ENCODE measurements around the gene RXRG. TPM values are rescaled to one million over a fixed set of nuclear protein-coding genes. Genes with fewer than 3 reads are reported as not detected.

RXRG gene
- total RNA-seq, 1 experiment from 2014 or later: not detected

DNA sequence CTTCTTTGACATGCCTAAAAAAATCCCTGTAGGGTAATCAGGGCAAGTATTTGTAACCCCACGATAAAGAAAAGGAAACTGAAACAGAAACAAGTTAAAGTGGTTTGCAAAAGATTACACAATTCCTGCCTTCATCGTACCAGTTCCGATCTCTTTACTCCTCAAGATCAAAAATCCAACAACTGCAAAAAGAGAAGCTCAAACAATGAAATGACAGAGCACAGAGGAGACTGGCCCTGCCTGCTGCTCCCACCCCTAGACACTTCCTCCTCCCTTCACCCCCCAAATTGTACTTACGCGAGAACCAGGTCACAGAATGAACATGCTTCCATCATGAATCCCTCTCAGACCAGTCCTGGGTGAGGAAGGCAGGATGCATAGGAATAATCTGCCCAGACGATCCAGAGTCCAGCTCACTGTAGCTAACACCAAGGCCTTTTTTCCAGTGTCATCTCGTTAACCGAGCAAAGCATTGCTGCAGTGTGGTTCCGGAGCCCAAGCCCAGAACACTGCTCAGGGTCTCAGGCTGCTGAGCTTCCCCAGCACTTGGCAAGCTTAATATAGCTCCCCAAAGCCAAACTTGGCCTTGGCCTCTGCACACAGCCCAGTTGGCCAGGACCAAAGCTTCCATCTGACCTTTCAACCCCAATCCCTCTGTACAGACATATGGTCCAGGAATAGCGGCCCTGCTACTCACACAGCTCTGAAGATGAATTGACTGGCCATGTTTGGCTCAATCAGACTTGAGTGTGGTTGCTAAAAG lies 20.3 kb downstream of the RXRG start:
- Histone ChIP-seq H3K23me2 (ENCODE audit: insufficient read length, low read depth, low read length, poor library complexity, severe bottlenecking) (no peaks in the 10 kb centered on the region), H4K91ac (ENCODE audit: insufficient read length, low read depth, low read length) (no peak overlapping the region), H3K27me3 (ENCODE audit: insufficient read depth, low read length) (no peaks in the 10 kb centered on the region), H3K79me2 (ENCODE audit: insufficient read depth, low read length) (no peaks in the 10 kb centered on the region), H3K9ac (ENCODE audit: extremely low read depth, insufficient read length, low read length) (no peak overlapping the region), H2BK15ac (ENCODE audit: low read depth, low read length) (no peak overlapping the region), H3K4me2 (ENCODE audit: insufficient read depth, insufficient read length, low read length) (no peak overlapping the region), H3T11ph (ENCODE audit: low read length) (no peak overlapping the region), H3K23ac (ENCODE audit: insufficient read length, low read depth, low read length) (no peak overlapping the region), H2AFZ (ENCODE audit: low read length) (no peak overlapping the region), H3K18ac (ENCODE audit: insufficient read length, low read depth, low read length) (no peak overlapping the region), H2BK20ac (ENCODE audit: low read depth, low read length, poor library complexity, severe bottlenecking) (no peak overlapping the region), H2BK5ac (ENCODE audit: insufficient read length, low read length) (no peak overlapping the region), H4K5ac (ENCODE audit: insufficient read length, low read depth, low read length) (no peak overlapping the region), H3K14ac (ENCODE audit: insufficient read depth, low read length) (no peak overlapping the region; the same call in 1 of the 2 replicates), H3K27ac (ENCODE audit: insufficient read length, low read depth, low read length) (no peak overlapping the region), H4K8ac (replicated peaks; ENCODE audit: insufficient read length, low read depth, low read length) (no peak overlapping the region), H2AK5ac (ENCODE audit: insufficient read length, low read length) (no peak overlapping the region), H3K4ac (ENCODE audit: low read depth, low read length) (no peak overlapping the region), H3K4me1 (ENCODE audit: insufficient read depth, low read length) (no peaks in the 10 kb centered on the region), H2BK120ac (ENCODE audit: low read depth, low read length, poor library complexity, severe bottlenecking) (no peak overlapping the region), H3K56ac (ENCODE audit: insufficient read length, low read depth, low read length) (no peak overlapping the region), H4K20me1 (ENCODE audit: control insufficient read depth, insufficient read depth, insufficient read length) (no peaks in the 10 kb centered on the region), H3K9me3 (ENCODE audit: control insufficient read depth, low read depth, low read length) (no peaks in the 10 kb centered on the region), H3K79me1 (ENCODE audit: insufficient read depth, low read depth, low read length, poor library complexity, severe bottlenecking) (no peaks in the 10 kb centered on the region), H2BK12ac (ENCODE audit: insufficient read length, low read depth, low read length) (no peak overlapping the region)
- Mint-ChIP-seq H3K9me3 (no peaks in the 10 kb centered on the region), H3K36me3 (ENCODE audit: insufficient read depth in 1 of 3, low read depth in 3 of 3) (no peaks in the 10 kb centered on the region), H3K4me3 (no peak overlapping the region), H3K4me1 (no peaks in the 10 kb centered on the region), H3K27me3 (ENCODE audit: low read depth) (peaks cover 16% of the 10 kb centered on the region), H3K27ac (no peak overlapping the region; a peak in 1 of 7 replicates)
- WGBS (ENCODE audit: extremely low coverage, insufficient read length, low lambda C conversion rate): no CpG with 5 or more reads among the region's 10 CpGs
- TF ChIP-seq, protein P1, sequence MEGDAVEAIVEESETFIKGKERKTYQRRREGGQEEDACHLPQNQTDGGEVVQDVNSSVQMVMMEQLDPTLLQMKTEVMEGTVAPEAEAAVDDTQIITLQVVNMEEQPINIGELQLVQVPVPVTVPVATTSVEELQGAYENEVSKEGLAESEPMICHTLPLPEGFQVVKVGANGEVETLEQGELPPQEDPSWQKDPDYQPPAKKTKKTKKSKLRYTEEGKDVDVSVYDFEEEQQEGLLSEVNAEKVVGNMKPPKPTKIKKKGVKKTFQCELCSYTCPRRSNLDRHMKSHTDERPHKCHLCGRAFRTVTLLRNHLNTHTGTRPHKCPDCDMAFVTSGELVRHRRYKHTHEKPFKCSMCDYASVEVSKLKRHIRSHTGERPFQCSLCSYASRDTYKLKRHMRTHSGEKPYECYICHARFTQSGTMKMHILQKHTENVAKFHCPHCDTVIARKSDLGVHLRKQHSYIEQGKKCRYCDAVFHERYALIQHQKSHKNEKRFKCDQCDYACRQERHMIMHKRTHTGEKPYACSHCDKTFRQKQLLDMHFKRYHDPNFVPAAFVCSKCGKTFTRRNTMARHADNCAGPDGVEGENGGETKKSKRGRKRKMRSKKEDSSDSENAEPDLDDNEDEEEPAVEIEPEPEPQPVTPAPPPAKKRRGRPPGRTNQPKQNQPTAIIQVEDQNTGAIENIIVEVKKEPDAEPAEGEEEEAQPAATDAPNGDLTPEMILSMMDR (conservative IDR thresholded peaks at IDR 0.05): no peak
- DNase-seq: no peak

Data from H9 (cell line).